Measurements from ENCODE around the gene AP3S2. TPM values are rescaled to one million over a fixed set of nuclear protein-coding genes. Genes with fewer than 3 reads are reported as not detected.
A peak's percentile ranks its signal among the peaks of the same experiment; 100 is the strongest.
"Not testable (repeated sequence)": the region's sequence is repeated elsewhere in the genome, so short reads cannot be mapped to it uniquely, and the experiment has no call there.

Gene AP3S2
- total RNA-seq, 4 donors from 2014 or later = 37.3 to 73.8 (median 56.2) TPM

DNA sequence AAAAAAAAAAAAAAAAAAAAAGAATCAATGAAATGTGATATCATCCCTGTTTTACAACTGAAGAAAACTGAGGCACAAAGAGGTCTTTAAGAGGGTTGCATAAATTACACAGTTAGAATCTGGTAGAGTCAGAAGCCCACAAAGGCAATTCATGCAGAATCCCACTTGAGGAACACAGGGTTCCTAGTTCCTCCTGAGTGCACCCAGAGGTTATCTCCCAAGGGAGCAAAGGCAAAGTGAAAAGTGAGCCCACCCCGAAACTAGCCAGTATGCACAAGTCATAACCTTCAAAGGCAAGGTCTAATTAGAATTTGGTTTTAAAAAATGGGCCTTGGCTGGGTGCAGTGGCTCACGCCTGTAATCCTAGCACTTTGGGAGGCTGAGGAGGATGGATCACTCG lies 37.8 kb downstream of the AP3S2 start:
- ATAC-seq (ENCODE audit: low FRiP score) (no peak), DNase-seq (ENCODE audit: low spot score) (no peak)
- TF ChIP-seq, protein P1, sequence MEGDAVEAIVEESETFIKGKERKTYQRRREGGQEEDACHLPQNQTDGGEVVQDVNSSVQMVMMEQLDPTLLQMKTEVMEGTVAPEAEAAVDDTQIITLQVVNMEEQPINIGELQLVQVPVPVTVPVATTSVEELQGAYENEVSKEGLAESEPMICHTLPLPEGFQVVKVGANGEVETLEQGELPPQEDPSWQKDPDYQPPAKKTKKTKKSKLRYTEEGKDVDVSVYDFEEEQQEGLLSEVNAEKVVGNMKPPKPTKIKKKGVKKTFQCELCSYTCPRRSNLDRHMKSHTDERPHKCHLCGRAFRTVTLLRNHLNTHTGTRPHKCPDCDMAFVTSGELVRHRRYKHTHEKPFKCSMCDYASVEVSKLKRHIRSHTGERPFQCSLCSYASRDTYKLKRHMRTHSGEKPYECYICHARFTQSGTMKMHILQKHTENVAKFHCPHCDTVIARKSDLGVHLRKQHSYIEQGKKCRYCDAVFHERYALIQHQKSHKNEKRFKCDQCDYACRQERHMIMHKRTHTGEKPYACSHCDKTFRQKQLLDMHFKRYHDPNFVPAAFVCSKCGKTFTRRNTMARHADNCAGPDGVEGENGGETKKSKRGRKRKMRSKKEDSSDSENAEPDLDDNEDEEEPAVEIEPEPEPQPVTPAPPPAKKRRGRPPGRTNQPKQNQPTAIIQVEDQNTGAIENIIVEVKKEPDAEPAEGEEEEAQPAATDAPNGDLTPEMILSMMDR (IDR thresholded peaks at IDR 0.05) = no peak

DNA sequence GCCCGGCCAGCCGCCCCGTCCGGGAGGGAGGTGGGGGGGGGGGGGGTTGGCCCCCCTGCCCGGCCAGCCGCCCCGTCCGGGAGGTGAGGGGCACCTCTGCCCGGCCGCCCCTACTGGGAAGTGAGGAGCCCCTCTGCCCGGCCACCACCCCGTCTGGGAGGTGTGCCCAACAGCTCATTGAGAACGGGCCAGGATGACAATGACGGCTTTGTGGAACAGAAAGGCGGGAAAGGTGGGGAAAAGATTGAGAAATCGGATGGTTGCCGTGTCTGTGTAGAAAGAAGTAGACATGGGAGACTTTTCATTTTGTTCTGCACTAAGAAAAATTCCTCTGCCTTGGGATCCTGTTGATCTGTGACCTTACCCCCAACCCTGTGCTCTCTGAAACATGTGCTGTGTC lies 38.9 kb downstream of the AP3S2 start:
- DNase-seq (ENCODE audit: low spot score); ATAC-seq (ENCODE audit: low FRiP score): not testable (repeated sequence)

DNA sequence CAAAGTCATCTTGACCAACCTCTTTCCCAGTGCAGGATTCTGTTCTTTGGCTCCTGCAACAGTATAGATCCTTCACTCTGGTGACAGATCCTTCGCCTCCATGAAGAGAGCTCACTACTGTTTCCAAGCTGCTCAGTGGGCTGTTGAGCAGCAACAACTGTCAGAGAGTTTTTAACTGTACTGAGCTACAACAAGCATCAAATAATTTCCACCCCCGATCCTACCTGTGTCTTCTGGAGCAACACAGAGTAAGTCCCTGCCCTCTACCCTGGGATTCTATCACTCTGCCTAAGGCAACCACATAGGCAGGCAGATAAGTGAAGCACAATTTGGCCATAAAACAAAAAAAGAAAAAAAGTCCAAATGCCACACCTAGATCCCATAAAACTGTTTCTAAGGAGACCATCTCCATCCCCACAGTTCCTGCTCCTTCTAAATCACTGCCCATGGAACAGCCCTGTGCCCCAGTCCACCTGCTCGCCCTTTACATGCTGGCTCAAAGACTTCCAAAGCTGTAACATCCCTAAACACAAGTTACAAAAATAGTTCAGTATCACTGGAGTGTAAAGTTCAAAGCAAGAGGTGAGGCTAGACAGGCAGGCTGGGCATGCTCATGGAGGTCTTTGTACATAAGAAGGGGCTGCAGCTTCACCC lies 41.3 kb downstream of the AP3S2 start:
- ATAC-seq (ENCODE audit: low FRiP score) (no peak), DNase-seq (ENCODE audit: low spot score) (no peak)
- TF ChIP-seq, protein P1 (IDR thresholded peaks at IDR 0.05) = no peak

GRCh38 chr15:89851673-89852341 lies 42.0 kb downstream of the AP3S2 start:
- DNase-seq (ENCODE audit: low spot score) (no peak), ATAC-seq (ENCODE audit: low FRiP score) (no peak)
- TF ChIP-seq, protein P1 (IDR thresholded peaks at IDR 0.05) = no peak

DNA sequence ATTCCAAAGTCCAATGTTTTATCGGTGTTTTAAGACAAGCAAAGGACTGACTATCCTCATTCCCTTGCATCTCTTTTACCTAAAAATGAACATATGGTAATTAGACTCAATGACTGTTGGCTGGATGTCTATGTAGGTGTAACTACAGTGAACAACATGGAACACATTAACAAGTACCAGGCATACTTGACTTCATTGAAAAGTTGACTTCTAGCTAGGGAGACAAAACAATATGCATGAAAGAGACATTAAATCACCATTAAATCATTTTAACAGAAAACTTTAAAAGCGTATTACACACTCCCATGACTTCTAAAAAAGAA lies 44.9 kb downstream of the AP3S2 start:
- DNase-seq (ENCODE audit: low spot score) = no peak
- TF ChIP-seq, protein P1 (IDR thresholded peaks at IDR 0.05) = no peak
- no peak for ATAC-seq (ENCODE audit: low FRiP score)

GRCh38 chr15:89847101-89847500 lies 46.7 kb downstream of the AP3S2 start:
- ATAC-seq (ENCODE audit: low FRiP score) = no peak
- DNase-seq (ENCODE audit: low spot score) = no peak
- TF ChIP-seq, protein P1 (IDR thresholded peaks at IDR 0.05) = no peak

- TF ChIP-seq, protein P1 (IDR thresholded peaks at IDR 0.05) = no peak
- ATAC-seq (ENCODE audit: low FRiP score) (peak; percentile 89), DNase-seq (ENCODE audit: low spot score) (no peak)
Observed at GRCh38 chr15:89845305-89845893, 48.4 kb downstream of the AP3S2 start.

All from omental fat pad (tissue), 4 donors.